Stimulated activated CD4-positive, alpha-beta T cell treated with anti-CD3 and anti-CD28 coated beads, Interleukin-15, amount 100 ng/mL, for 48 hours (primary cell): ENCODE measurements around the gene BAG3.

ENCODE experiments used
- DNase-seq, 2 donors: peaks; one replicate each; pipeline ENCODE4 v3.0.0-alpha.2; 2020; ENCODE audit warnings: low read depth in 2 of 2

The BAG3 gene

GRCh38 chr10:119666709-119667004, 15.5 kb downstream of the BAG3 start:
- DNase-seq: no peak

GRCh38 chr10:119667562-119668328, 16.6 kb downstream of the BAG3 start:
- no peak for DNase-seq

GRCh38 chr10:119668461-119668860, 17.3 kb downstream of the BAG3 start:
- no peak for DNase-seq

GRCh38 chr10:119669331-119669730, 18.2 kb downstream of the BAG3 start:
- no peak for DNase-seq

GRCh38 chr10:119669975-119670640, 18.9 kb downstream of the BAG3 start:
- no peak for DNase-seq

- DNase-seq: no peak
These were observed 19.5 kb downstream of the BAG3 start for GRCh38 chr10:119670717-119671116.

GRCh38 chr10:119671381-119671780, 20.2 kb downstream of the BAG3 start:
- no peak for DNase-seq

GRCh38 chr10:119672291-119672690, 21.1 kb downstream of the BAG3 start:
- DNase-seq: no peak

GRCh38 chr10:119673271-119673670, 22.1 kb downstream of the BAG3 start:
- DNase-seq: no peak

GRCh38 chr10:119675483-119676170, 24.4 kb downstream of the BAG3 start:
- no peak for DNase-seq

- DNase-seq: no peak
These were observed 25.9 kb downstream of the BAG3 start for GRCh38 chr10:119677126-119677525.

GRCh38 chr10:119677904-119678755, 26.9 kb downstream of the BAG3 start:
- no peak for DNase-seq

GRCh38 chr10:119679480-119679829, 28.3 kb downstream of the BAG3 start:
- DNase-seq: no peak

- no peak for DNase-seq
These were observed 28.9 kb downstream of the BAG3 start for GRCh38 chr10:119680050-119680449.

- DNase-seq: no peak
These were observed 29.5 kb downstream of the BAG3 start for GRCh38 chr10:119680650-119681081.

GRCh38 chr10:119686465-119687191, 35.4 kb downstream of the BAG3 start:
- peak; percentile 81 to 84 for DNase-seq

GRCh38 chr10:119687192-119688032, 36.2 kb downstream of the BAG3 start:
- no peak for DNase-seq

GRCh38 chr10:119688033-119688508, 36.9 kb downstream of the BAG3 start:
- DNase-seq: no peak

- no peak for DNase-seq
These were observed 37.9 kb downstream of the BAG3 start for GRCh38 chr10:119689016-119689580.

GRCh38 chr10:119691726-119692125, 40.5 kb downstream of the BAG3 start:
- no peak for DNase-seq
